Endodermal cell (in vitro differentiated cells): ENCODE results near the gene CYP27B1. TPM values are rescaled to one million over a fixed set of nuclear protein-coding genes. Genes with fewer than 3 reads are reported as not detected.
A peak's percentile ranks its signal among the peaks of the same experiment; 100 is the strongest.

Experiments used
- DNase-seq: peaks from one replicate; pipeline ENCODE4 v3.0.0-alpha.2; 2017
- H3K27ac ChIP-seq: 2 replicates; pipeline ENCODE4 v1.5.1; 2013; ENCODE audit warnings: mild to moderate bottlenecking, low read depth, low read length, moderate library complexity
- H3K27me3 ChIP-seq: 2 replicates; pipeline ENCODE4 v1.6.1; 2013; ENCODE audit warnings: mild to moderate bottlenecking, low read length, moderate library complexity; ENCODE audit not compliant: insufficient read depth, control insufficient read depth, poor library complexity, severe bottlenecking
- H3K36me3 ChIP-seq: 2 replicates; pipeline ENCODE4 v1.7.0; 2013; ENCODE audit warnings: mild to moderate bottlenecking, low read length, moderate library complexity; ENCODE audit not compliant: control insufficient read depth, insufficient read depth
- H3K4me1 ChIP-seq: one replicate; pipeline ENCODE4 v1.7.0; 2013; ENCODE audit warnings: low read length; ENCODE audit not compliant: control insufficient read depth, insufficient read depth
- H3K4me3 ChIP-seq: 2 replicates; pipeline ENCODE4 v1.5.1; 2013; ENCODE audit warnings: mild to moderate bottlenecking, low read length, moderate library complexity
- H3K9ac ChIP-seq: 2 replicates; pipeline ENCODE4 v1.6.1; 2013; ENCODE audit warnings: mild to moderate bottlenecking, low read length, moderate library complexity; ENCODE audit not compliant: poor library complexity, severe bottlenecking; ENCODE audit errors: extremely low read depth
- H3K9me3 ChIP-seq: 2 replicates; pipeline ENCODE4 v1.6.1; 2013; ENCODE audit warnings: mild to moderate bottlenecking, low read length, moderate library complexity; ENCODE audit not compliant: control insufficient read depth
- H3K27ac Mint-ChIP-seq: 2 replicates; pipeline ENCODE4 v1.8.0; 2020; ENCODE audit warnings: mixed read lengths
- H3K27me3 Mint-ChIP-seq: 2 replicates; pipeline ENCODE4 v1.8.0; 2021; ENCODE audit warnings: mild to moderate bottlenecking, mixed read lengths; ENCODE audit not compliant: insufficient read depth
- H3K36me3 Mint-ChIP-seq: 2 replicates; pipeline ENCODE4 v1.8.0; 2020; ENCODE audit warnings: low read depth, mixed read lengths
- H3K4me1 Mint-ChIP-seq: 2 replicates; pipeline ENCODE4 v1.8.0; 2020; ENCODE audit warnings: mixed read lengths
- H3K4me3 Mint-ChIP-seq: 2 replicates; pipeline ENCODE4 v1.8.0; 2020; ENCODE audit warnings: mild to moderate bottlenecking, moderate library complexity, mixed read lengths
- H3K9me3 Mint-ChIP-seq: 2 replicates; pipeline ENCODE4 v1.8.0; 2020; ENCODE audit warnings: mild to moderate bottlenecking, mixed read lengths
- WGBS, 2 experiments: methylation state at CpG; one replicate each; pipeline versions ENCODE4 v1.1.5 to v1.1.7; 2013; ENCODE audit warnings: missing lambda C conversion rate in 2 of 2, mixed read lengths in 1 of 2; ENCODE audit not compliant: insufficient coverage in 1 of 2, insufficient read length in 1 of 2; 5-methylcytosine and 5-hydroxymethylcytosine counted together
- long read RNA-seq, 4 experiments: library from polyadenylated mRNA in 2 of 4; library from RNA in 1 of 4; library from capped mRNA in 1 of 4; stranded (forward) in 3 of 4; unstranded in 1 of 4; transcript quantifications; one replicate each; pipeline ENCODE4 v2.0.0, GENCODE V29; 2020 to 2021; ENCODE audit warnings: inconsistent platforms in 1 of 4
- polyA plus RNA-seq, 2 experiments: library from polyadenylated mRNA; stranded (reverse); fragments of 50-300 nt; gene quantifications; one replicate each; pipeline ENCODE4 v1.2.3, GENCODE V29; 2013
- total RNA-seq, 2 donors: library from RNA; stranded (reverse); fragmentation: NEBNext Ultra II Directional in 1 of 2; extraction: Animal tissue kit (Norgen Biotek cat#: 25700) in 1 of 2; gene quantifications; 2 replicates in 1 of 2; 3 replicates in 1 of 2; pipeline ENCODE4 v1.2.1, GENCODE V29; 2021
- TF ChIP-seq, protein P1 (sequence below): fragments of 200-600 bp; sonication (generic); conservative IDR thresholded peaks from 2 replicates; pipeline ENCODE4 v1.5.0; 2021; ENCODE audit warnings: antibody characterized with exemption, mild to moderate bottlenecking

Gene CYP27B1, protein sequence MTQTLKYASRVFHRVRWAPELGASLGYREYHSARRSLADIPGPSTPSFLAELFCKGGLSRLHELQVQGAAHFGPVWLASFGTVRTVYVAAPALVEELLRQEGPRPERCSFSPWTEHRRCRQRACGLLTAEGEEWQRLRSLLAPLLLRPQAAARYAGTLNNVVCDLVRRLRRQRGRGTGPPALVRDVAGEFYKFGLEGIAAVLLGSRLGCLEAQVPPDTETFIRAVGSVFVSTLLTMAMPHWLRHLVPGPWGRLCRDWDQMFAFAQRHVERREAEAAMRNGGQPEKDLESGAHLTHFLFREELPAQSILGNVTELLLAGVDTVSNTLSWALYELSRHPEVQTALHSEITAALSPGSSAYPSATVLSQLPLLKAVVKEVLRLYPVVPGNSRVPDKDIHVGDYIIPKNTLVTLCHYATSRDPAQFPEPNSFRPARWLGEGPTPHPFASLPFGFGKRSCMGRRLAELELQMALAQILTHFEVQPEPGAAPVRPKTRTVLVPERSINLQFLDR
- total RNA-seq: 1 to 10 TPM; 2.4 to 3.1 TPM
- 0.57 TPM for polyA plus RNA-seq (2013, experiment 1 of 2)
- 0.58 TPM for polyA plus RNA-seq (2013, experiment 2 of 2)
- long read RNA-seq, experiment 1, partial matches to known transcripts: 1 of 2 reads
- long read RNA-seq, experiment 1, other reads (novel, unspliced or antisense): 1 of 2 reads
- long read RNA-seq, experiment 2, partial matches to known transcripts: 0 of 1 reads
- long read RNA-seq, experiment 2, other reads (novel, unspliced or antisense): 1 of 1 reads
- long read RNA-seq, experiment 3, partial matches to known transcripts: 9 of 23 reads
- long read RNA-seq, experiment 3, other reads (novel, unspliced or antisense): 14 of 23 reads
- long read RNA-seq, experiment 4: 0 reads

DNA sequence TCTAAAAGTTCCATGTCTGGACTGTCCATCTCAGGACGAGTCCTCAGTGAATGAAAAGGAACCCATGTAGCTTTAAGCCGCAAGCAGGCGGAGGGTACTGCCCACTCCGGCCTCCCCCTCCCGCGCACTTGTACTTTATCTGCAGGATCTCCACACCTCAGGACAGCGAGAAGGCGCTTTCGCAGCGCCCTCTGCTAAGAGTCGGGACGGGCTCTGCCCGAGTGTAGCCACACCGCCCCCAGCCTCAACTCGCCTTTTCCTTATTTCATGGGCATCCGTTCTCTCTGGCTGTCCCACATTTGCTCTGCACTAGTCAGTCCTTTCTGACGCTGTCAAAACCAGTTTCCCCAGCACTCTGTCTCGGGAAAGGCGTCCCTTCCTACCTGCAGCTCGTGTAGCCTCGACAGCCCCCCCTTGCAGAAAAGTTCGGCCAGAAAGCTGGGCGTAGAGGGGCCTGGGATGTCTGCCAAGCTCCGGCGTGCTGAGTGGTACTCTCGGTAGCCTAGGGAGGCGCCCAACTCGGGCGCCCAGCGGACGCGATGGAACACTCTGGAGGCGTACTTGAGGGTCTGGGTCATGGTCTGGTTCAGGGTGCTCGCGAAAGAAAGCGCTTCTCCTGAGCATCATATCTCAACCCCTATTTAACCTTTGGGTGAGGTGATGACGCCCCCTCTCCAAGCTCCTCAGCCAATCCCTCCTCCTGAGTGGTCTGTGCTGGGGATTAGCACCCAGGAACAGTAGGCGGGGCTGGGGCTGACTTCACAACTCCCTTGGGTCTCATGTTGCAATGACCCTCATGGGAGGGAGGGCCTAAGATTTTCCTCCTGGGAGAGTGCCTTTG is at the start of gene CYP27B1:
CYP27B1 (minus strand) TSS at position 615 of the 841 bp plus-strand sequence; CDS start at position 578, 37 bp downstream.
- Mint-ChIP-seq H3K4me1 (peaks cover 17% of the 10 kb centered on the region), H3K27ac (peak within 1 kb of the TSS; percentile 8), H3K36me3 (peaks cover 23% of the 10 kb centered on the region), H3K27me3 (peaks cover 58% of the 10 kb centered on the region), H3K4me3 (peak within 1 kb of the TSS; percentile 49), H3K9me3 (no peaks in the 10 kb centered on the region)
- Histone ChIP-seq H3K9ac (no peak within 1 kb of the TSS), H3K36me3 (peaks cover 31% of the 10 kb centered on the region), H3K9me3 (no peaks in the 10 kb centered on the region), H3K27me3 (peaks cover 56% of the 10 kb centered on the region), H3K4me3 (peak within 1 kb of the TSS; percentile 75), H3K27ac (no peak within 1 kb of the TSS), H3K4me1 (peaks cover 6% of the 10 kb centered on the region)
- peak; percentile 94 for DNase-seq
- TF ChIP-seq, protein P1, sequence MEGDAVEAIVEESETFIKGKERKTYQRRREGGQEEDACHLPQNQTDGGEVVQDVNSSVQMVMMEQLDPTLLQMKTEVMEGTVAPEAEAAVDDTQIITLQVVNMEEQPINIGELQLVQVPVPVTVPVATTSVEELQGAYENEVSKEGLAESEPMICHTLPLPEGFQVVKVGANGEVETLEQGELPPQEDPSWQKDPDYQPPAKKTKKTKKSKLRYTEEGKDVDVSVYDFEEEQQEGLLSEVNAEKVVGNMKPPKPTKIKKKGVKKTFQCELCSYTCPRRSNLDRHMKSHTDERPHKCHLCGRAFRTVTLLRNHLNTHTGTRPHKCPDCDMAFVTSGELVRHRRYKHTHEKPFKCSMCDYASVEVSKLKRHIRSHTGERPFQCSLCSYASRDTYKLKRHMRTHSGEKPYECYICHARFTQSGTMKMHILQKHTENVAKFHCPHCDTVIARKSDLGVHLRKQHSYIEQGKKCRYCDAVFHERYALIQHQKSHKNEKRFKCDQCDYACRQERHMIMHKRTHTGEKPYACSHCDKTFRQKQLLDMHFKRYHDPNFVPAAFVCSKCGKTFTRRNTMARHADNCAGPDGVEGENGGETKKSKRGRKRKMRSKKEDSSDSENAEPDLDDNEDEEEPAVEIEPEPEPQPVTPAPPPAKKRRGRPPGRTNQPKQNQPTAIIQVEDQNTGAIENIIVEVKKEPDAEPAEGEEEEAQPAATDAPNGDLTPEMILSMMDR: no peak
- WGBS, 2 experiments: 3 to 8% methylated on average over 20 to 38 of the region's 38 CpGs

DNA sequence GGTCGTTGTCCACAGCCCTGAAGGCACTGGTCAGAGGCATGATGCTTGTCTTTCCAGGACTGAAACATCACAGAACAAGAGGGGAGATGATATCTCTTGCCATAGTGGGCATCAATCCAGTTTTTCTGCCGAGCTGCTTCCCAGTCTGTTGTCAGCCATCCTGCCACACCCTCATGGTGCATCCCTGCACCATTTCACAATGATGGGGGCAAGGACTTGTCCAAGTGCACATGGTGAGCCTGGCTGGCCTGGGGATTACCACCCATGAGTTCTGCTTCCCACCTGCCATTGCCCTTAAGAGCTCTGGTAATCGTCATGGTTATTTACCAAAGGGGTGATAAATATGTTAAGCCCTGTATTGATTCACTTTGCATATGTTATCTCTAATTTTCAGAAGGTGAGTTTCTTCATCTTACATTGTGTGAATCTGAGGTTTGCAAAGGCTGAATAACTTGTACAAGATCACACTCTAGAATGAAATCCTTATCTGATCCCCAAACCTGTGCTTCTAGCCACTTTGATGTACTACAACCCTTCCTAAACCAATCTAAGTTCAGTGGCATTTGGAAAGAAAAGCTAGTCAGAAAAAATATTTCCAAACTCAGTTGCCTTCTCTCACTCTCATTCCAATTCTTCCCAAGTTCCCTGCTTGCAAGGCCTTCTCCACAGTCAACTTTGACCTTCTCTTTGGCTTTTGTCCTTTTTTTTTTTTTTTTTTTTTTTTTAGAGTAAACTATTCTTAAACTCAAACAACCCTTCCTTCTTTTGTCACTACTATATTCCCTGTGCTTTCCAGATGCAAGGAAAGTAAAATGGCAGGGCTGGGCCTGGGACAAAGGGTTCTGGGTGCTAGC is 49.4 kb upstream of the CYP27B1 start:
- Mint-ChIP-seq H3K9me3 (no peaks in the 10 kb centered on the region), H3K4me1 (peaks cover 3% of the 10 kb centered on the region), H3K36me3 (peaks cover 13% of the 10 kb centered on the region), H3K27me3 (no peaks in the 10 kb centered on the region), H3K27ac (no peak overlapping the region), H3K4me3 (no peak overlapping the region)
- DNase-seq: no peak
- no peaks in the 10 kb centered on the region for H3K4me1 ChIP-seq
- no peaks in the 10 kb centered on the region for H3K27me3 ChIP-seq
- no peak overlapping the region for H3K4me3 ChIP-seq
- H3K9me3 ChIP-seq: no peaks in the 10 kb centered on the region
- TF ChIP-seq, protein P1: no peak
- H3K36me3 ChIP-seq: peaks cover 17% of the 10 kb centered on the region
- 84 to 88% methylated on average over 3 of the region's 3 CpGs for WGBS, 2 experiments
- no peak overlapping the region for H3K27ac ChIP-seq
- H3K9ac ChIP-seq: no peak overlapping the region
